WTC11 (cell line): ENCODE measurements around the gene EXOC4. TPM values are rescaled to one million over a fixed set of nuclear protein-coding genes. Genes with fewer than 3 reads are reported as not detected.

ENCODE experiments used
- ATAC-seq: fragments of 200-7000 bp; cut with Tn5 transposase; 2 replicates; pipeline ENCODE4 v1.10.0; 2021; ENCODE audit warnings: mild to moderate bottlenecking, moderate library complexity
- CTCF ChIA-PET: fragments of 300-600 bp; sonication (Branson Sonifier 250); formaldehyde crosslinking; loops from one replicate; lab custom pipeline; 2021; ENCODE audit warnings: antibody characterized with exemption; lab: Charles Lee
- POLR2A ChIA-PET: fragments of 350-600 bp; sonication (Branson Sonifier 250); formaldehyde crosslinking; loops from one replicate; lab custom pipeline; 2021; ENCODE audit warnings: antibody characterized with exemption; lab: Charles Lee
- DNase-seq: peaks from one replicate; pipeline ENCODE4 v3.0.0; 2021; ENCODE audit warnings: low spot score
- H3K27ac Mint-ChIP-seq: 2 replicates; pipeline ENCODE4 v1.8.0; 2021; ENCODE audit warnings: mixed read lengths
- H3K27me3 Mint-ChIP-seq: 2 replicates; pipeline ENCODE4 v1.8.0; 2021; ENCODE audit warnings: low read depth, mild to moderate bottlenecking, moderate library complexity, mixed read lengths
- H3K36me3 Mint-ChIP-seq: 2 replicates; pipeline ENCODE4 v1.8.0; 2021; ENCODE audit warnings: mixed read lengths
- H3K4me1 Mint-ChIP-seq: 2 replicates; pipeline ENCODE4 v1.8.0; 2022; ENCODE audit warnings: mixed read lengths
- H3K4me3 Mint-ChIP-seq: 2 replicates; pipeline ENCODE4 v1.8.0; 2021; ENCODE audit warnings: mild to moderate bottlenecking, moderate library complexity, mixed read lengths
- H3K9me3 Mint-ChIP-seq: 2 replicates; pipeline ENCODE4 v1.8.0; 2021; ENCODE audit warnings: mixed read lengths
- ATF1 ChIP-seq: sonication (generic); formaldehyde crosslinking; IDR thresholded peaks from 2 replicates; pipeline ENCODE4 v1.8.1; 2023; ENCODE audit warnings: mild to moderate bottlenecking, moderate library complexity, missing genetic modification reagents
- CREM ChIP-seq: sonication (generic); formaldehyde crosslinking; IDR thresholded peaks from 2 replicates; pipeline ENCODE4 v1.8.1; 2022; ENCODE audit warnings: mild to moderate bottlenecking, missing genetic modification reagents, moderate library complexity
- ELF4 ChIP-seq: sonication (generic); formaldehyde crosslinking; IDR thresholded peaks from 2 replicates; pipeline ENCODE4 v1.8.1; 2022; ENCODE audit warnings: low read depth, mild to moderate bottlenecking, moderate library complexity, missing genetic modification reagents
- EMX1 ChIP-seq: fragments of 250-450 bp; sonication (Bioruptor Pico); IDR thresholded peaks from 2 replicates; pipeline ENCODE4 v1.8.0; 2021; ENCODE audit warnings: mild to moderate bottlenecking
- FOXP1 ChIP-seq: sonication (generic); formaldehyde crosslinking; IDR thresholded peaks from 2 replicates; pipeline ENCODE4 v1.8.0; 2022; ENCODE audit warnings: missing genetic modification reagents, mild to moderate bottlenecking, moderate library complexity, borderline replicate concordance
- MYBL2 ChIP-seq: sonication (generic); formaldehyde crosslinking; IDR thresholded peaks from 2 replicates; pipeline ENCODE4 v1.8.1; 2023; ENCODE audit warnings: mild to moderate bottlenecking, moderate library complexity, missing genetic modification reagents
- NFYB ChIP-seq: sonication (generic); formaldehyde crosslinking; conservative IDR thresholded peaks from 2 replicates; pipeline ENCODE4 v1.8.0; 2022; ENCODE audit warnings: low read depth, missing genetic modification reagents
- OVOL2 ChIP-seq: fragments of 250-450 bp; sonication (Bioruptor Pico); IDR thresholded peaks from 2 replicates; pipeline ENCODE4 v1.9.0; 2021; ENCODE audit warnings: mild to moderate bottlenecking, borderline replicate concordance
- RELA ChIP-seq: sonication (generic); formaldehyde crosslinking; IDR thresholded peaks from 2 replicates; pipeline ENCODE4 v1.8.1; 2022; ENCODE audit warnings: missing genetic modification reagents, mild to moderate bottlenecking, borderline replicate concordance
- RORB ChIP-seq: fragments of 250-450 bp; sonication (Bioruptor Pico); IDR thresholded peaks from 2 replicates; pipeline ENCODE4 v1.9.0; 2021; ENCODE audit warnings: mild to moderate bottlenecking
- SMAD4 ChIP-seq: sonication (generic); formaldehyde crosslinking; IDR thresholded peaks from 2 replicates; pipeline ENCODE4 v1.8.0; 2022; ENCODE audit warnings: mild to moderate bottlenecking, missing genetic modification reagents
- TCF7 ChIP-seq: sonication (generic); formaldehyde crosslinking; IDR thresholded peaks from 2 replicates; pipeline ENCODE4 v1.8.0; 2022; ENCODE audit warnings: mild to moderate bottlenecking, low read depth, missing genetic modification reagents, moderate library complexity
- TEAD4 ChIP-seq: sonication (generic); formaldehyde crosslinking; IDR thresholded peaks from 2 replicates; pipeline ENCODE4 v1.8.0; 2022; ENCODE audit warnings: mild to moderate bottlenecking, missing genetic modification reagents
- TP53 ChIP-seq: sonication (generic); formaldehyde crosslinking; IDR thresholded peaks from 2 replicates; pipeline ENCODE4 v1.8.1; 2023; ENCODE audit warnings: mild to moderate bottlenecking, missing genetic modification reagents
- ZNF416 ChIP-seq: fragments of 250-450 bp; sonication (Bioruptor Pico); IDR thresholded peaks from 2 replicates; pipeline ENCODE4 v1.9.0; 2021; ENCODE audit warnings: mild to moderate bottlenecking, inconsistent platforms
- ZNF423 ChIP-seq: fragments of 250-450 bp; sonication (Bioruptor Pico); IDR thresholded peaks from 2 replicates; pipeline ENCODE4 v2.1.2; 2022; ENCODE audit warnings: mild to moderate bottlenecking, moderate library complexity
- total RNA-seq: library from RNA; stranded (reverse); gene quantifications from 3 replicates; pipeline ENCODE4 v1.2.3, GENCODE V29; 2021
- TF ChIP-seq, protein P1 (sequence below): fragments of 250-450 bp; sonication (Bioruptor Pico); IDR thresholded peaks from 2 replicates; pipeline ENCODE4 v1.9.0; 2021; ENCODE audit warnings: mild to moderate bottlenecking, borderline replicate concordance
- TF ChIP-seq, protein P2 (sequence below): fragments of 250-450 bp; sonication (Bioruptor Pico); IDR thresholded peaks from 2 replicates; pipeline ENCODE4 v1.9.0; 2021; ENCODE audit warnings: mild to moderate bottlenecking
- TF ChIP-seq, protein P3 (sequence below): sonication (generic); formaldehyde crosslinking; conservative IDR thresholded peaks from 2 replicates; pipeline ENCODE4 v1.8.1; 2023; ENCODE audit warnings: mild to moderate bottlenecking, low read depth, missing genetic modification reagents, moderate library complexity
- TF ChIP-seq, protein P4 (sequence below): sonication (generic); formaldehyde crosslinking; IDR thresholded peaks from 2 replicates; pipeline ENCODE4 v1.8.1; 2022; ENCODE audit warnings: missing genetic modification reagents, borderline replicate concordance
- TF ChIP-seq, protein P5 (sequence below): sonication (generic); formaldehyde crosslinking; IDR thresholded peaks from 2 replicates; pipeline ENCODE4 v1.8.1; 2022; ENCODE audit warnings: mild to moderate bottlenecking, missing genetic modification reagents, moderate library complexity, borderline replicate concordance
- TF ChIP-seq, protein P6 (sequence below): fragments of 200-600 bp; IDR thresholded peaks from 2 replicates; pipeline ENCODE4 v1.8.0; 2022; ENCODE audit warnings: antibody characterized with exemption

The EXOC4 gene
- total RNA-seq, 1 experiment from 2014 or later = 62.0 TPM

DNA sequence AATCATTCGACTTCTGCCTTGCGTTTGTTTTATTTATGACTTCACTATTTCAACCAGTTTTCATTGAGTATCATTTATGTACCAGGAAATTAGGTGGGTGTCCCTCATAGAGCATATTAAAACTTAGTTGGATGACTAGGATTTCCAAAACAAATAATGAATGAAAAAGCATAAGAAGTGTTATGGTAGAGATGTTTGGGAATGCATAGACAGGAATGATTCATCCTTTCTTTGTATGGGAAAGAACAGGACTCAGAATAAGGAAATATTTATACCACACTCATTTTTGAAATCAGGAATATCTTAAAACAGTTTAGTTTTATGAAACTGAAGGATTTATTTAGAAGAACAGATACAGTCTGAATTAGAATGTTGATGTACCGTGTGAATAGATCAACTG is 315.7 kb downstream of the EXOC4 start:
- H3K36me3 Mint-ChIP-seq = no peaks in the 10 kb centered on the region
- POLR2A ChIA-PET = no interaction called here
- no peaks in the 10 kb centered on the region for H3K4me1 Mint-ChIP-seq
- CTCF ChIA-PET = no interaction called here
- H3K27ac Mint-ChIP-seq = no peak overlapping the region
- H3K9me3 Mint-ChIP-seq = no peaks in the 10 kb centered on the region
- no peak overlapping the region for H3K4me3 Mint-ChIP-seq
- TF ChIP-seq NFYB (CRISPR knock-in tag) = no peak
- TF ChIP-seq, protein P1, sequence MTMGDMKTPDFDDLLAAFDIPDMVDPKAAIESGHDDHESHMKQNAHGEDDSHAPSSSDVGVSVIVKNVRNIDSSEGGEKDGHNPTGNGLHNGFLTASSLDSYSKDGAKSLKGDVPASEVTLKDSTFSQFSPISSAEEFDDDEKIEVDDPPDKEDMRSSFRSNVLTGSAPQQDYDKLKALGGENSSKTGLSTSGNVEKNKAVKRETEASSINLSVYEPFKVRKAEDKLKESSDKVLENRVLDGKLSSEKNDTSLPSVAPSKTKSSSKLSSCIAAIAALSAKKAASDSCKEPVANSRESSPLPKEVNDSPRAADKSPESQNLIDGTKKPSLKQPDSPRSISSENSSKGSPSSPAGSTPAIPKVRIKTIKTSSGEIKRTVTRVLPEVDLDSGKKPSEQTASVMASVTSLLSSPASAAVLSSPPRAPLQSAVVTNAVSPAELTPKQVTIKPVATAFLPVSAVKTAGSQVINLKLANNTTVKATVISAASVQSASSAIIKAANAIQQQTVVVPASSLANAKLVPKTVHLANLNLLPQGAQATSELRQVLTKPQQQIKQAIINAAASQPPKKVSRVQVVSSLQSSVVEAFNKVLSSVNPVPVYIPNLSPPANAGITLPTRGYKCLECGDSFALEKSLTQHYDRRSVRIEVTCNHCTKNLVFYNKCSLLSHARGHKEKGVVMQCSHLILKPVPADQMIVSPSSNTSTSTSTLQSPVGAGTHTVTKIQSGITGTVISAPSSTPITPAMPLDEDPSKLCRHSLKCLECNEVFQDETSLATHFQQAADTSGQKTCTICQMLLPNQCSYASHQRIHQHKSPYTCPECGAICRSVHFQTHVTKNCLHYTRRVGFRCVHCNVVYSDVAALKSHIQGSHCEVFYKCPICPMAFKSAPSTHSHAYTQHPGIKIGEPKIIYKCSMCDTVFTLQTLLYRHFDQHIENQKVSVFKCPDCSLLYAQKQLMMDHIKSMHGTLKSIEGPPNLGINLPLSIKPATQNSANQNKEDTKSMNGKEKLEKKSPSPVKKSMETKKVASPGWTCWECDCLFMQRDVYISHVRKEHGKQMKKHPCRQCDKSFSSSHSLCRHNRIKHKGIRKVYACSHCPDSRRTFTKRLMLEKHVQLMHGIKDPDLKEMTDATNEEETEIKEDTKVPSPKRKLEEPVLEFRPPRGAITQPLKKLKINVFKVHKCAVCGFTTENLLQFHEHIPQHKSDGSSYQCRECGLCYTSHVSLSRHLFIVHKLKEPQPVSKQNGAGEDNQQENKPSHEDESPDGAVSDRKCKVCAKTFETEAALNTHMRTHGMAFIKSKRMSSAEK (CRISPR knock-in tag) = no peak
- TF ChIP-seq SMAD4 (CRISPR knock-in tag) = no peak
- TF ChIP-seq, protein P2, sequence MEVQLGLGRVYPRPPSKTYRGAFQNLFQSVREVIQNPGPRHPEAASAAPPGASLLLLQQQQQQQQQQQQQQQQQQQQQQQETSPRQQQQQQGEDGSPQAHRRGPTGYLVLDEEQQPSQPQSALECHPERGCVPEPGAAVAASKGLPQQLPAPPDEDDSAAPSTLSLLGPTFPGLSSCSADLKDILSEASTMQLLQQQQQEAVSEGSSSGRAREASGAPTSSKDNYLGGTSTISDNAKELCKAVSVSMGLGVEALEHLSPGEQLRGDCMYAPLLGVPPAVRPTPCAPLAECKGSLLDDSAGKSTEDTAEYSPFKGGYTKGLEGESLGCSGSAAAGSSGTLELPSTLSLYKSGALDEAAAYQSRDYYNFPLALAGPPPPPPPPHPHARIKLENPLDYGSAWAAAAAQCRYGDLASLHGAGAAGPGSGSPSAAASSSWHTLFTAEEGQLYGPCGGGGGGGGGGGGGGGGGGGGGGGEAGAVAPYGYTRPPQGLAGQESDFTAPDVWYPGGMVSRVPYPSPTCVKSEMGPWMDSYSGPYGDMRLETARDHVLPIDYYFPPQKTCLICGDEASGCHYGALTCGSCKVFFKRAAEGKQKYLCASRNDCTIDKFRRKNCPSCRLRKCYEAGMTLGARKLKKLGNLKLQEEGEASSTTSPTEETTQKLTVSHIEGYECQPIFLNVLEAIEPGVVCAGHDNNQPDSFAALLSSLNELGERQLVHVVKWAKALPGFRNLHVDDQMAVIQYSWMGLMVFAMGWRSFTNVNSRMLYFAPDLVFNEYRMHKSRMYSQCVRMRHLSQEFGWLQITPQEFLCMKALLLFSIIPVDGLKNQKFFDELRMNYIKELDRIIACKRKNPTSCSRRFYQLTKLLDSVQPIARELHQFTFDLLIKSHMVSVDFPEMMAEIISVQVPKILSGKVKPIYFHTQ = no peak
- no peak for TF ChIP-seq FOXP1
- no peak for TF ChIP-seq MYBL2 (CRISPR knock-in tag)
- no peak for TF ChIP-seq TCF7
- TF ChIP-seq RELA (CRISPR knock-in tag) = no peak
- TF ChIP-seq, protein P3, sequence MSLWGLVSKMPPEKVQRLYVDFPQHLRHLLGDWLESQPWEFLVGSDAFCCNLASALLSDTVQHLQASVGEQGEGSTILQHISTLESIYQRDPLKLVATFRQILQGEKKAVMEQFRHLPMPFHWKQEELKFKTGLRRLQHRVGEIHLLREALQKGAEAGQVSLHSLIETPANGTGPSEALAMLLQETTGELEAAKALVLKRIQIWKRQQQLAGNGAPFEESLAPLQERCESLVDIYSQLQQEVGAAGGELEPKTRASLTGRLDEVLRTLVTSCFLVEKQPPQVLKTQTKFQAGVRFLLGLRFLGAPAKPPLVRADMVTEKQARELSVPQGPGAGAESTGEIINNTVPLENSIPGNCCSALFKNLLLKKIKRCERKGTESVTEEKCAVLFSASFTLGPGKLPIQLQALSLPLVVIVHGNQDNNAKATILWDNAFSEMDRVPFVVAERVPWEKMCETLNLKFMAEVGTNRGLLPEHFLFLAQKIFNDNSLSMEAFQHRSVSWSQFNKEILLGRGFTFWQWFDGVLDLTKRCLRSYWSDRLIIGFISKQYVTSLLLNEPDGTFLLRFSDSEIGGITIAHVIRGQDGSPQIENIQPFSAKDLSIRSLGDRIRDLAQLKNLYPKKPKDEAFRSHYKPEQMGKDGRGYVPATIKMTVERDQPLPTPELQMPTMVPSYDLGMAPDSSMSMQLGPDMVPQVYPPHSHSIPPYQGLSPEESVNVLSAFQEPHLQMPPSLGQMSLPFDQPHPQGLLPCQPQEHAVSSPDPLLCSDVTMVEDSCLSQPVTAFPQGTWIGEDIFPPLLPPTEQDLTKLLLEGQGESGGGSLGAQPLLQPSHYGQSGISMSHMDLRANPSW (CRISPR knock-in tag) = no peak
- TF ChIP-seq, protein P4, sequence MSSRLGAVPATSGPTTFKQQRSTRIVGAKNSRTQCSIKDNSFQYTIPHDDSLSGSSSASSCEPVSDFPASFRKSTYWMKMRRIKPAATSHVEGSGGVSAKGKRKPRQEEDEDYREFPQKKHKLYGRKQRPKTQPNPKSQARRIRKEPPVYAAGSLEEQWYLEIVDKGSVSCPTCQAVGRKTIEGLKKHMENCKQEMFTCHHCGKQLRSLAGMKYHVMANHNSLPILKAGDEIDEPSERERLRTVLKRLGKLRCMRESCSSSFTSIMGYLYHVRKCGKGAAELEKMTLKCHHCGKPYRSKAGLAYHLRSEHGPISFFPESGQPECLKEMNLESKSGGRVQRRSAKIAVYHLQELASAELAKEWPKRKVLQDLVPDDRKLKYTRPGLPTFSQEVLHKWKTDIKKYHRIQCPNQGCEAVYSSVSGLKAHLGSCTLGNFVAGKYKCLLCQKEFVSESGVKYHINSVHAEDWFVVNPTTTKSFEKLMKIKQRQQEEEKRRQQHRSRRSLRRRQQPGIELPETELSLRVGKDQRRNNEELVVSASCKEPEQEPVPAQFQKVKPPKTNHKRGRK (CRISPR knock-in tag) = no peak
- no peak for TF ChIP-seq TP53 (CRISPR knock-in tag)
- TF ChIP-seq, protein P5, sequence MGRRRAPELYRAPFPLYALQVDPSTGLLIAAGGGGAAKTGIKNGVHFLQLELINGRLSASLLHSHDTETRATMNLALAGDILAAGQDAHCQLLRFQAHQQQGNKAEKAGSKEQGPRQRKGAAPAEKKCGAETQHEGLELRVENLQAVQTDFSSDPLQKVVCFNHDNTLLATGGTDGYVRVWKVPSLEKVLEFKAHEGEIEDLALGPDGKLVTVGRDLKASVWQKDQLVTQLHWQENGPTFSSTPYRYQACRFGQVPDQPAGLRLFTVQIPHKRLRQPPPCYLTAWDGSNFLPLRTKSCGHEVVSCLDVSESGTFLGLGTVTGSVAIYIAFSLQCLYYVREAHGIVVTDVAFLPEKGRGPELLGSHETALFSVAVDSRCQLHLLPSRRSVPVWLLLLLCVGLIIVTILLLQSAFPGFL (CRISPR knock-in tag) = no peak
- no peak for TF ChIP-seq TEAD4
- no peaks in the 10 kb centered on the region for H3K27me3 Mint-ChIP-seq
- ATAC-seq = no peak
- DNase-seq = no peak

DNA sequence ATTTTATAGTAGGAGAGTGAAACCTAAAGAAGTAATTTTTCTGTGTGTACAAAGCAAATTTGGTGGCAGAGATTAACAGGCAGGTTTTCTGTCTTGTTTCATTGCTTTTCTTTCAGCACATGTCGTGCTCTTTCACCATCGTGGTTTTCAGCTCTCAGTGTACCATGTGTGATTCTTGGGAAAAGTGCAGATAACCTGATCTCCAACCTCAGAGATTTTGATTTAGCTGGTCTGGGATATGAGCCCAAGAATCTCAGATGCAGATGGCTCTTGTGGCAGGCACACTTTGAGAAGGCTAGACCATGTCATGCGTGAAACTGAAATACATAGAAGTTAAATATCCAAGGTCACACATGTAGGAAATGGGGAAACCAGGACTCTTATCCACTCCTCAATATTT is 317.4 kb downstream of the EXOC4 start:
- TF ChIP-seq EMX1 (no peak), CREM (CRISPR knock-in tag) (no peak), ELF4 (CRISPR knock-in tag) (no peak), ZNF423 (CRISPR knock-in tag) (no peak), OVOL2 (CRISPR knock-in tag) (no peak), RORB (CRISPR knock-in tag) (no peak), ZNF416 (CRISPR knock-in tag) (no peak), ATF1 (CRISPR knock-in tag) (no peak)
- TF ChIP-seq, protein P6, sequence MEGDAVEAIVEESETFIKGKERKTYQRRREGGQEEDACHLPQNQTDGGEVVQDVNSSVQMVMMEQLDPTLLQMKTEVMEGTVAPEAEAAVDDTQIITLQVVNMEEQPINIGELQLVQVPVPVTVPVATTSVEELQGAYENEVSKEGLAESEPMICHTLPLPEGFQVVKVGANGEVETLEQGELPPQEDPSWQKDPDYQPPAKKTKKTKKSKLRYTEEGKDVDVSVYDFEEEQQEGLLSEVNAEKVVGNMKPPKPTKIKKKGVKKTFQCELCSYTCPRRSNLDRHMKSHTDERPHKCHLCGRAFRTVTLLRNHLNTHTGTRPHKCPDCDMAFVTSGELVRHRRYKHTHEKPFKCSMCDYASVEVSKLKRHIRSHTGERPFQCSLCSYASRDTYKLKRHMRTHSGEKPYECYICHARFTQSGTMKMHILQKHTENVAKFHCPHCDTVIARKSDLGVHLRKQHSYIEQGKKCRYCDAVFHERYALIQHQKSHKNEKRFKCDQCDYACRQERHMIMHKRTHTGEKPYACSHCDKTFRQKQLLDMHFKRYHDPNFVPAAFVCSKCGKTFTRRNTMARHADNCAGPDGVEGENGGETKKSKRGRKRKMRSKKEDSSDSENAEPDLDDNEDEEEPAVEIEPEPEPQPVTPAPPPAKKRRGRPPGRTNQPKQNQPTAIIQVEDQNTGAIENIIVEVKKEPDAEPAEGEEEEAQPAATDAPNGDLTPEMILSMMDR = no peak
- TF ChIP-seq, all 79 proteins: peak for 0
- no peak for DNase-seq
- ChIA-PET POLR2A (no interaction called here), CTCF (no interaction called here)
- no peaks in the 10 kb centered on the region for H3K36me3 Mint-ChIP-seq
- H3K4me3 Mint-ChIP-seq = no peak overlapping the region
- no peak overlapping the region for H3K27ac Mint-ChIP-seq
- ATAC-seq = no peak
- no peaks in the 10 kb centered on the region for H3K27me3 Mint-ChIP-seq
- H3K9me3 Mint-ChIP-seq = no peaks in the 10 kb centered on the region
- H3K4me1 Mint-ChIP-seq = peaks cover 7% of the 10 kb centered on the region
